Mucosa of descending colon (tissue), 3 donors: ENCODE data around the gene MCU. TPM values are rescaled to one million over a fixed set of nuclear protein-coding genes. Genes with fewer than 3 reads are reported as not detected.
"Not testable (repeated sequence)": the region's sequence is repeated elsewhere in the genome, so short reads cannot be mapped to it uniquely, and the experiment has no call there.

Source experiments
- ATAC-seq: fragments of 200-7000 bp; cut with Tn5 transposase; one replicate; pipeline ENCODE4 v1.9.1; 2020; ENCODE audit warnings: mild to moderate bottlenecking, moderate library complexity
- DNase-seq, 3 donors: peaks; one replicate each; pipeline ENCODE4 v3.0.0-alpha.2; 2020
- H3K36me3 ChIP-seq: fragments of 200-600 bp; one replicate; pipeline ENCODE4 v1.8.0; 2021; ENCODE audit warnings: low read depth, mild to moderate bottlenecking
- H3K4me1 ChIP-seq: fragments of 200-600 bp; one replicate; pipeline ENCODE4 v1.8.0; 2021; ENCODE audit warnings: low read depth, mild to moderate bottlenecking
- H3K4me3 ChIP-seq: fragments of 200-600 bp; one replicate; pipeline ENCODE4 v1.8.0; 2021; ENCODE audit warnings: mild to moderate bottlenecking
- H3K9me3 ChIP-seq: fragments of 200-600 bp; one replicate; pipeline ENCODE4 v1.8.0; 2021; ENCODE audit warnings: mild to moderate bottlenecking
- CTCF ChIP-seq: fragments of 200-600 bp; IDR thresholded peaks from one replicate; pipeline ENCODE4 v1.8.0; 2022; ENCODE audit warnings: antibody characterized with exemption, mild to moderate bottlenecking
- intact Hi-C, 2 donors: fragments of 100-400 bp; cut with DNase I in 1 of 2; cut with micrococcal nuclease in 1 of 2; formaldehyde crosslinking; loops; one replicate each; pipeline versions ENCODE4 v1.11.0 to v1.11.1; 2022; cut with DNase I, micrococcal nuclease
- total RNA-seq, 3 donors: library from RNA; stranded (reverse); fragmentation: NEBNext Ultra II Directional in 2 of 3; extraction: Animal tissue kit (Norgen Biotek cat#: 25700) in 2 of 3; gene quantifications; one replicate each; pipeline versions ENCODE4 v1.2.1 to v1.2.4, GENCODE V29; 2021 to 2023
- donor health status: DM: no; HTN: no; CAD: no; lungs with moderate emphysema.
- donor health status: DM: no; HTN: no; CAD: no.
- donor health status: DM: no; HTN: yes; CAD: no.

Gene MCU
- total RNA-seq, 3 donors from 2014 or later, result 44.8 to 98.6 (median 89.0) TPM

- DNase-seq, result no peak
- intact Hi-C loops, result no loop called here
- Histone ChIP-seq H3K9me3 (no peaks in the 10 kb centered on the region), H3K4me3 (no peak overlapping the region), H3K4me1 (no peaks in the 10 kb centered on the region), H3K36me3 (no peaks in the 10 kb centered on the region)
- no peak for ATAC-seq
- no peak for TF ChIP-seq CTCF
Measured at GRCh38 chr10:72898616-72899015, 206.7 kb downstream of the MCU start.

- ATAC-seq (no peak), DNase-seq (no peak)
- Histone ChIP-seq H3K4me1 (no peaks in the 10 kb centered on the region), H3K4me3 (no peak overlapping the region), H3K36me3 (no peaks in the 10 kb centered on the region), H3K9me3 (no peaks in the 10 kb centered on the region)
- TF ChIP-seq CTCF, result no peak
- intact Hi-C loops, result no loop called here
Measured at GRCh38 chr10:72899545-72899944, 207.6 kb downstream of the MCU start.

GRCh38 chr10:72903941-72904446 lies 212.1 kb downstream of the MCU start:
- H3K4me3 ChIP-seq, intact Hi-C loops, ATAC-seq, DNase-seq, H3K36me3 ChIP-seq, H3K4me1 ChIP-seq, H3K9me3 ChIP-seq: not testable (repeated sequence)

DNA sequence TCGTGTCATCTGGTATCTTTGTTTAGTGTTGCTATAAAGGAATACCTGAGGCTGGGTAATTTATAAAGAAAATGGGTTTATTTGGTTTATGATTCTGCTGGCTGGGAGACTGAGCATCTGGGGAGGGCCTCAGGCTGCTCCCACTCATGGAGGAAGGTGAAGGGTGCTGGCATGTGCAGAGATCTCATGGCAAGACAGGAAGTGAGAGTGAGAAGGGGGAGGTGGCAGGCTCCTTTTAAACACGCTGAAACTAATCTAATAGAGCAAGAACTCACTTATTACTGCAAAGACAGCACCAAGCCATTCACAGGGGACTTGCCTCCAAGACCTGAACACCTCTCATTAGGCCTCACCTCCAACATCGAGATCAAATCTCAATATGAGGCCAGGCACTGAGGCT lies 212.9 kb downstream of the MCU start:
- DNase-seq (no peak), ATAC-seq (no peak)
- H3K4me3 ChIP-seq, result no peak overlapping the region
- no peak for TF ChIP-seq CTCF
- H3K4me1 ChIP-seq, result no peaks in the 10 kb centered on the region
- H3K9me3 ChIP-seq, result no peaks in the 10 kb centered on the region
- intact Hi-C loops, result no loop called here
- H3K36me3 ChIP-seq, result no peaks in the 10 kb centered on the region

GRCh38 chr10:72906446-72906845 lies 214.5 kb downstream of the MCU start:
- DNase-seq (no peak), ATAC-seq (no peak)
- TF ChIP-seq CTCF, result no peak
- Histone ChIP-seq H3K36me3 (no peaks in the 10 kb centered on the region), H3K4me1 (no peaks in the 10 kb centered on the region), H3K4me3 (no peak overlapping the region), H3K9me3 (no peaks in the 10 kb centered on the region)
- intact Hi-C loops, result no loop called here

DNA sequence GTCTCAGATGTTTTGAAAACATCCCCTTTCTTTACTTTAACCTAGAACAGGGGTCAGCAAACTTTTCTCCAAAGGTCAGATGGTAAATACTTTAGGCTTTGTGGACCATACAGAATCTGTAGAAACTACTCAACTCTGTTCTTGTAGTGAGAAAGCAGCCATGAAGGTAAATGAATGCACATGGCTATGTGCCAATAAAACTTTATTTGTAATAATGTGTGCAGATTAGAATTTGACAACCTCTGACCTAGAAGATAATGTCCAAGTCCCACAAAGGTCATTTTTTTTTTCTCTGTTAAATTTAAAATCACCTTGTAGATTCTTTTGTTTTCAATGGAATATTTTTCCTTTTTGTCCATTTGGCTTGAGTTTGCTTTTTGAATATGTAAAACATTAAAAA lies 218.8 kb downstream of the MCU start:
- DNase-seq (no peak), ATAC-seq (no peak)
- Histone ChIP-seq H3K36me3 (no peaks in the 10 kb centered on the region), H3K4me3 (no peak overlapping the region), H3K4me1 (no peaks in the 10 kb centered on the region), H3K9me3 (no peaks in the 10 kb centered on the region)
- TF ChIP-seq CTCF, result no peak
- intact Hi-C loops, result no loop called here
